HCT116 (cell line): ENCODE data around the gene DCAF4. TPM values are rescaled to one million over a fixed set of nuclear protein-coding genes. Genes with fewer than 3 reads are reported as not detected.
A peak's percentile ranks its signal among the peaks of the same experiment; 100 is the strongest.
"Not testable (repeated sequence)": the region's sequence is repeated elsewhere in the genome, so short reads cannot be mapped to it uniquely, and the experiment has no call there.

Source experiments
- ATAC-seq: fragments of 200-7000 bp; cut with Tn5 transposase; 2 replicates; pipeline ENCODE4 v1.9.1; 2020; ENCODE audit warnings: mild to moderate bottlenecking, moderate library complexity
- BruUV-seq: library from RNA; stranded (reverse); fragments of 400-500 nt; replicated peaks from 2 replicates; lab custom pipeline; 2021; lab: Mats Ljungman, UMichigan
- CTCF ChIA-PET: fragments of 300-600 bp; sonication (Branson Sonifier 250); formaldehyde crosslinking; loops from one replicate; lab custom pipeline; 2021; ENCODE audit warnings: antibody characterized with exemption; lab: Charles Lee
- POLR2A ChIA-PET: fragments of 300-600, 350-600 bp; sonication (Branson Sonifier 250); formaldehyde crosslinking; loops from one replicate; lab custom pipeline; 2021; ENCODE audit warnings: antibody characterized with exemption; lab: Charles Lee
- RAD21 ChIA-PET, 2 experiments: fragments of 300-600 bp; sonication (Branson Sonifier 250); formaldehyde crosslinking; loops; one replicate each; lab custom pipeline; 2023; ENCODE audit warnings: low total read pairs in 2 of 2; ENCODE audit not compliant: uncharacterized antibody in 2 of 2, unreplicated experiment in 2 of 2, low non-redundant PET in 1 of 2; lab: Charles Lee
- DNase-seq: peaks from one replicate; pipeline ENCODE4 v3.0.0-alpha.2; 2010; ENCODE audit warnings: low read depth, low spot score
- H2AFZ ChIP-seq: fragments of 200-600 bp; shearing (Covaris generic), sonication (generic); 2 replicates; pipeline ENCODE4 v1.6.1; 2017; ENCODE audit warnings: low read depth, mixed run types, mixed read lengths, antibody characterized with exemption, low read length; ENCODE audit not compliant: poor library complexity, severe bottlenecking
- H3K27ac ChIP-seq: 2 replicates; pipeline ENCODE4 v1.5.1; 2012; ENCODE audit warnings: low read depth, low read length
- H3K27me3 ChIP-seq: fragments of 200-600 bp; sonication (generic); 2 replicates; pipeline ENCODE4 v1.6.1; 2016; ENCODE audit warnings: mixed run types, low read length, mixed read lengths; ENCODE audit not compliant: insufficient read depth
- H3K36me3 ChIP-seq, 2 experiments: fragments of 200-500 bp in 1 of 2; fragments of 200-600 bp in 1 of 2; sonication (Bioruptor generic) in 1 of 2; sonication (generic) in 1 of 2; 2 replicates each; pipeline versions ENCODE4 v1.5.1 to v1.6.1; 2014 to 2016; ENCODE audit warnings: low read length in 2 of 2, inconsistent platforms in 1 of 2, mixed read lengths in 1 of 2, mixed run types in 1 of 2; ENCODE audit not compliant: insufficient read depth in 2 of 2, control insufficient read depth in 1 of 2
- H3K4me1 ChIP-seq, 2 experiments: fragments of 200-600 bp in 1 of 2; sonication (generic) in 1 of 2; 2 replicates each; pipeline versions ENCODE4 v1.5.1 to v1.6.1; 2012 to 2017; ENCODE audit warnings: low read length in 2 of 2, inconsistent platforms in 1 of 2, mild to moderate bottlenecking in 1 of 2, mixed read lengths in 1 of 2, mixed run types in 1 of 2, moderate library complexity in 1 of 2; ENCODE audit not compliant: insufficient read depth in 2 of 2, control insufficient read depth in 1 of 2
- H3K4me2 ChIP-seq: fragments of 200-600 bp; sonication (generic); 2 replicates; pipeline ENCODE4 v1.6.1; 2017; ENCODE audit warnings: mixed run types, low read length, mixed read lengths
- H3K4me3 ChIP-seq, 2 experiments: fragments of 200-600 bp in 1 of 2; sonication (generic) in 1 of 2; replicated peaks in 1 of 2; 2 replicates each; pipeline ENCODE4 v1.5.1; 2011 to 2016; ENCODE audit warnings: low read length in 2 of 2, control low read depth in 1 of 2, low read depth in 1 of 2, mild to moderate bottlenecking in 1 of 2, mixed read lengths in 1 of 2, mixed run types in 1 of 2
- H3K79me2 ChIP-seq: fragments of 200-600 bp; sonication (generic); 2 replicates; pipeline ENCODE4 v1.6.1; 2017; ENCODE audit warnings: mild to moderate bottlenecking, mixed run types, low read length, moderate library complexity, mixed read lengths; ENCODE audit not compliant: insufficient read depth
- H3K9ac ChIP-seq: fragments of 200-600 bp; sonication (generic); 2 replicates; pipeline ENCODE4 v1.6.1; 2016; ENCODE audit warnings: low read length, mixed read lengths
- H3K9me2 ChIP-seq: fragments of 200-600 bp; sonication (generic), shearing (Covaris generic); 2 replicates; pipeline ENCODE4 v1.6.1; 2017; ENCODE audit warnings: mixed run types, mild to moderate bottlenecking, moderate library complexity; ENCODE audit not compliant: insufficient read depth
- H3K9me3 ChIP-seq, 2 experiments: fragments of 200-500 bp in 1 of 2; fragments of 200-600 bp in 1 of 2; sonication (Bioruptor generic) in 1 of 2; sonication (generic) in 1 of 2; 2 replicates each; pipeline ENCODE4 v1.6.1; 2014 to 2017; ENCODE audit warnings: low read length in 2 of 2, mixed read lengths in 2 of 2, inconsistent platforms in 1 of 2, low read depth in 1 of 2, mild to moderate bottlenecking in 1 of 2, mixed run types in 1 of 2, moderate library complexity in 1 of 2; ENCODE audit not compliant: control insufficient read depth in 1 of 2, insufficient read depth in 1 of 2
- H4K20me1 ChIP-seq: fragments of 200-600 bp; sonication (generic), shearing (Covaris generic); 2 replicates; pipeline ENCODE4 v1.6.1; 2017; ENCODE audit warnings: mixed run types, mild to moderate bottlenecking, moderate library complexity; ENCODE audit not compliant: insufficient read depth
- ATF3 ChIP-seq: IDR thresholded peaks from 2 replicates; pipeline ENCODE4 v1.6.1; 2012
- CTCF ChIP-seq, 3 experiments: fragments of 200-600 bp in 1 of 3; sonication (generic) in 1 of 3; IDR thresholded peaks in 2 of 3; conservative IDR thresholded peaks in 1 of 3; 2 replicates each; pipeline ENCODE4 v1.5.1; 2012 to 2017; ENCODE audit warnings: low read depth in 2 of 3, low read length in 2 of 3, antibody characterized with exemption in 1 of 3, borderline replicate concordance in 1 of 3, control low read depth in 1 of 3, mild to moderate bottlenecking in 1 of 3, mixed read lengths in 1 of 3, mixed run types in 1 of 3, moderate library complexity in 1 of 3; ENCODE audit not compliant: insufficient read depth in 1 of 3
- ELF1 ChIP-seq: IDR thresholded peaks from 2 replicates; pipeline ENCODE4 v1.6.1; 2012; ENCODE audit warnings: low read depth, borderline replicate concordance
- FOSL1 ChIP-seq: IDR thresholded peaks from 2 replicates; pipeline ENCODE4 v1.6.1; 2012; ENCODE audit warnings: low read depth
- SIN3A ChIP-seq: IDR thresholded peaks from 2 replicates; pipeline ENCODE4 v1.6.1; 2012; ENCODE audit warnings: low read depth
- SP1 ChIP-seq: IDR thresholded peaks from 2 replicates; pipeline ENCODE4 v1.6.1; 2012; ENCODE audit warnings: low read depth
- SRF ChIP-seq: IDR thresholded peaks from 2 replicates; pipeline ENCODE4 v1.6.1; 2012; ENCODE audit warnings: low read depth
- intact Hi-C: fragments of 100-400 bp; cut with micrococcal nuclease; formaldehyde crosslinking; loops from 2 replicates; pipeline ENCODE4 v1.10.0; 2022
- total RNA-seq: library from RNA; stranded (reverse); gene quantifications from one replicate; pipeline ENCODE4 v1.2.1, GENCODE V29; 2021; ENCODE audit not compliant: unreplicated experiment
- TF ChIP-seq, protein P1 (sequence below): IDR thresholded peaks from 2 replicates; pipeline ENCODE4 v1.6.1; 2012; ENCODE audit warnings: low read depth

The DCAF4 gene
- total RNA-seq, 1 experiment from 2014 or later, result 19.3 TPM

GRCh38 chr14:72957213-72957612, 30.9 kb downstream of the DCAF4 start (continued):
- TF ChIP-seq, protein P1, sequence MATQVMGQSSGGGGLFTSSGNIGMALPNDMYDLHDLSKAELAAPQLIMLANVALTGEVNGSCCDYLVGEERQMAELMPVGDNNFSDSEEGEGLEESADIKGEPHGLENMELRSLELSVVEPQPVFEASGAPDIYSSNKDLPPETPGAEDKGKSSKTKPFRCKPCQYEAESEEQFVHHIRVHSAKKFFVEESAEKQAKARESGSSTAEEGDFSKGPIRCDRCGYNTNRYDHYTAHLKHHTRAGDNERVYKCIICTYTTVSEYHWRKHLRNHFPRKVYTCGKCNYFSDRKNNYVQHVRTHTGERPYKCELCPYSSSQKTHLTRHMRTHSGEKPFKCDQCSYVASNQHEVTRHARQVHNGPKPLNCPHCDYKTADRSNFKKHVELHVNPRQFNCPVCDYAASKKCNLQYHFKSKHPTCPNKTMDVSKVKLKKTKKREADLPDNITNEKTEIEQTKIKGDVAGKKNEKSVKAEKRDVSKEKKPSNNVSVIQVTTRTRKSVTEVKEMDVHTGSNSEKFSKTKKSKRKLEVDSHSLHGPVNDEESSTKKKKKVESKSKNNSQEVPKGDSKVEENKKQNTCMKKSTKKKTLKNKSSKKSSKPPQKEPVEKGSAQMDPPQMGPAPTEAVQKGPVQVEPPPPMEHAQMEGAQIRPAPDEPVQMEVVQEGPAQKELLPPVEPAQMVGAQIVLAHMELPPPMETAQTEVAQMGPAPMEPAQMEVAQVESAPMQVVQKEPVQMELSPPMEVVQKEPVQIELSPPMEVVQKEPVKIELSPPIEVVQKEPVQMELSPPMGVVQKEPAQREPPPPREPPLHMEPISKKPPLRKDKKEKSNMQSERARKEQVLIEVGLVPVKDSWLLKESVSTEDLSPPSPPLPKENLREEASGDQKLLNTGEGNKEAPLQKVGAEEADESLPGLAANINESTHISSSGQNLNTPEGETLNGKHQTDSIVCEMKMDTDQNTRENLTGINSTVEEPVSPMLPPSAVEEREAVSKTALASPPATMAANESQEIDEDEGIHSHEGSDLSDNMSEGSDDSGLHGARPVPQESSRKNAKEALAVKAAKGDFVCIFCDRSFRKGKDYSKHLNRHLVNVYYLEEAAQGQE, result no peak
- TF ChIP-seq ATF3, result no peak
- TF ChIP-seq SIN3A, result no peak
- no peak for TF ChIP-seq FOSL1
- TF ChIP-seq, all 23 proteins: peak for 0

DNA sequence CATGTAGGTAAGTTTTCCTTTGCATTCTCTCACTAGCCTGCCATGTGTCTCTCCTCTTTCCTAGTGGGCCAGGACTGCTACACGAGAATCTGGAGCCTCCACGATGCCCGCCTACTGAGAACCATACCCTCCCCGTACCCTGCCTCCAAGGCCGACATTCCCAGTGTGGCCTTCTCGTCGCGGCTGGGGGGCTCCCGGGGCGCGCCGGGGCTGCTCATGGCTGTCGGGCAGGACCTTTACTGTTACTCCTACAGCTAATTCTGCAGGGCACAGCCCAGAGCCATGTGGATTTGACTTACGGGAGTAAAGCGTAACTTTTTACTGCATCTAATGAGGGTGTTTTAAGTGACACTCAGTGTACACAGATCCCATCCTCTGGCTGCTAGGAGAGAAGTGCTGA, 32.3 kb downstream of the DCAF4 start:
- BruUV-seq, result no TSS peak
- Histone ChIP-seq H2AFZ (no peak overlapping the region), H3K4me1 (peaks cover 25 to 33% of the 10 kb centered on the region in 2 experiments), H3K79me2 (no peaks in the 10 kb centered on the region), H3K9me2 (no peaks in the 10 kb centered on the region), H3K9me3 (no peaks in the 10 kb centered on the region), H4K20me1 (no peaks in the 10 kb centered on the region), H3K4me2 (no peak overlapping the region), H3K4me3 (no peak overlapping the region), H3K9ac (no peak overlapping the region), H3K27me3 (no peaks in the 10 kb centered on the region), H3K36me3 (peaks cover 6 to 8% of the 10 kb centered on the region in 2 experiments; a peak in 3 of 4 replicates), H3K27ac (no peak overlapping the region)
- ChIA-PET RAD21 (no interaction called here), POLR2A (no interaction called here), CTCF (no interaction called here)
- DNase-seq (no peak), ATAC-seq (no peak)
- intact Hi-C loops, result no loop called here
- TF ChIP-seq CTCF (IDR thresholded peaks at IDR 0.05 in 2 of 3, conservative IDR thresholded peaks at IDR 0.05 in 1 of 3; ENCODE audit: borderline replicate concordance in 1 of 3, insufficient read depth in 1 of 3, low read depth in 2 of 3, low read length in 2 of 3) (no peak), SP1 (no peak), SRF (no peak), ELF1 (no peak)
- TF ChIP-seq, protein P1, result no peak

DNA sequence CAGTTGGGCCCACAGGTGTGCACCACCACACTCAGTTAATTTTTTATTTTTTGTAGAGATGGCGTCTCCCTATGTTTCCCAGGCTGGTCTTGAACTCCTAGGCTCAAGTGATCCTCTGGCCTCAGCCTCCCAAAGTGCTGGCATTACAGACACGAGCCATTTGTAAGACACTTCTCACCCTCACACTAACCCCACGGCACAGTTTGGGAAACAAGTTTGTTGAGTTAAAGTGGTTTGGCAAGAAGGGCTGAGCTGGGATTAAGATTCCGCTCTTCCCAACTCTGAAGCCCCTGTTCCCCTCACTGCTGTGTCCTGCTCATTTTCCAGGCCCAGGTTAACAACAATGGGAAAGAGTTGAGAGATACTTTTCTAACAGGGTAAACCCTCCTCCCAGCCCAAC, 34.8 kb downstream of the DCAF4 start:
- ATAC-seq, H3K27me3 ChIP-seq, H4K20me1 ChIP-seq, DNase-seq, H3K36me3 ChIP-seq, H3K9me2 ChIP-seq, H3K79me2 ChIP-seq, H3K9me3 ChIP-seq, H2AFZ ChIP-seq, RAD21 ChIA-PET, POLR2A ChIA-PET: not testable (repeated sequence)
- TSS peak; percentile 87 for BruUV-seq
- Histone ChIP-seq H3K9ac (peak overlapping the region; percentile 69), H3K27ac (peak overlapping the region; percentile 71), H3K4me2 (peak overlapping the region; percentile 71), H3K4me1 (peaks cover 28 to 54% of the 10 kb centered on the region in 2 experiments), H3K4me3 (peak overlapping the region in 1 of 2 experiments; percentile 16; a peak in 1 of 4 replicates)
- CTCF ChIA-PET, result interaction anchor here (2.7 kb wide), 1 partner anchor 12 kb away, joined by 19 read pairs; no protein-coding TSS in a partner anchor
- intact Hi-C loops, result loop anchor here (5.0 kb wide), 1 partner anchor 66 kb away; the partner anchor contains the start of gene ZFYVE1
